GM13976 (cell line): Measurements from ENCODE around the gene MACROD1.

ENCODE experiments used
- DNase-seq: peaks from one replicate; pipeline ENCODE4 v3.0.0; 2012; ENCODE audit warnings: low spot score
- CTCF ChIP-seq: IDR thresholded peaks from 2 replicates; pipeline ENCODE4 v1.5.1; 2012; ENCODE audit warnings: borderline replicate concordance, mild to moderate bottlenecking; ENCODE audit not compliant: insufficient read depth; ENCODE audit errors: extremely low read depth, missing control alignments, control extremely low read depth
- in situ Hi-C: fragments of 300-500 bp; cut with MboI; formaldehyde crosslinking; loops from one replicate; pipeline ENCODE4 v1.12.0; 2022; ENCODE audit warnings: low sequenced_read_pairs, mixed read lengths, inconsistent platforms; ENCODE audit not compliant: unreplicated experiment

MACROD1 gene

GRCh38 chr11:64095273-64095817 is 70.6 kb downstream of the MACROD1 start:
- TF ChIP-seq CTCF = no peak
- no peak for DNase-seq
- in situ Hi-C loops = no loop called here

GRCh38 chr11:64094463-64095260 is 71.3 kb downstream of the MACROD1 start:
- no peak for DNase-seq
- no peak for TF ChIP-seq CTCF
- in situ Hi-C loops = no loop called here

- in situ Hi-C loops = no loop called here
- no peak for DNase-seq
- no peak for TF ChIP-seq CTCF
These were observed 72.5 kb downstream of the MACROD1 start for GRCh38 chr11:64093233-64094039.

GRCh38 chr11:64092761-64093136 is 73.2 kb downstream of the MACROD1 start:
- in situ Hi-C loops = no loop called here
- no peak for DNase-seq
- no peak for TF ChIP-seq CTCF

GRCh38 chr11:64092111-64092760 is 73.7 kb downstream of the MACROD1 start:
- in situ Hi-C loops = no loop called here
- no peak for TF ChIP-seq CTCF
- DNase-seq = no peak

- TF ChIP-seq CTCF = no peak
- in situ Hi-C loops = no loop called here
- DNase-seq = no peak
These were observed 75.0 kb downstream of the MACROD1 start for GRCh38 chr11:64090806-64091516.
